ENCODE results near the gene COL23A1.
"Not testable (repeated sequence)": the region's sequence is repeated elsewhere in the genome, so short reads cannot be mapped to it uniquely, and the experiment has no call there.

Gene COL23A1

DNA sequence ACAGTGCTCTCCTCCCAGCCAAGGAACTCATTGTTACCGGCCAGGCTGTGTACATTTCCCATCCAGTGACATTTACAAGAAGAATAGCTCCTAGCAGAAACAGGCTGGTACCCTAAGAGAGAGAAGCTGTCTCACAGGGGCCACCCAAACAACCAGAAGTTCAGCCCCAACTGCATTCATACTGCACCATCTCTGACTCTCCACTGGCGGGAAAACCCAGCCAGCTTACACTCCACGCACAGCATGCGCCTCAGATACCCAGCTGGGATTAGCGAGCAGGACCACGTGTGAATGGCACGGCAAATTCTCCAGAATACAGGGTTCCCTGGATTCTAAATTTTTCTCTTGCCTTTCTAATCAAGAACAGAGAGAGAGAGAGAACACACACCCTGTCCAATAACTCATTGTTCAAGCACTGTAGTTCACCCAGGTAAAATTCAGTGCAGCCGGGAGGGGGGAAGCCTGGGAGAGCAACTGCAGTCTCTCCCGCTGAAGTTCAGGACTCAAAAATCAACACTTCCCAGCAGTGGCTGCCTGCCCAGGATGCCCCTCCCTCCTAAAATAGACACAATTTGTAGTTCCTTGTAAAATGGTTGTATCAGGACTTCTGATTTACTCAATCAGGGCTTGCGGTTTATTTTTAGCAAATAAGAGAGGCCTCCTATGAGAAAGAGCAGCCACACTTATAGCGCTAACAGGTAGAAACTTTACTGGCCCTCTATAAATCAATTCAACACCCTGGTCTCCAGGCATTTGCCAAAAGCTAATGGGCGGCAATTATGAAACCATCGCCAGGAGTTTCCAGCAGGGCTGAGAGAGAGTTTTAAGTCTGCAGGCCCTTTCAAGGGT is 2.2 kb downstream of the COL23A1 start:
- DNase-seq, result no peak

GRCh38 chr5:178586396-178586795 is 3.8 kb downstream of the COL23A1 start:
- DNase-seq, result no peak

GRCh38 chr5:178585421-178585820 is 4.8 kb downstream of the COL23A1 start:
- not testable (repeated sequence) for DNase-seq

DNA sequence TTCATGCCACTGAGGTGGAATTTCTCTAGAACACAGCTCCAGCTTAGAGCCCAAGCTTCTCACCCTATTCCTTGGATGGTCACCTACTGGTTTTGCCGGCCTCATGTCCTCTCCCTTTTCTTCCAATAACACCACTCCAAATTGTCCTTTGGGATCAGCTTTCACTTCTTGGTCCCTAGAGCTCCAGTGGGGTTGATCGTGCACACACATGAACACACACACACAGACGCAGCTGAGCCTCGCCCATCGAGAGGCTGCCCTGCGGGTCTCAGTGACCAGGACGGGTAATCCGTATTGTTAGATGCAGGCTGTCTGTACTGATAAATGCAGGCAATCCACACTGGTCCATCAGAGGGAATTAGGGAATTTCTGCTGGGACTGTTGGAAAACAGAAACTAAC is 6.9 kb downstream of the COL23A1 start:
- DNase-seq, result no peak

- DNase-seq, result no peak
Measured at GRCh38 chr5:178582291-178582690, 7.9 kb downstream of the COL23A1 start.

GRCh38 chr5:178581621-178582020 is 8.6 kb downstream of the COL23A1 start:
- DNase-seq, result no peak

GRCh38 chr5:178580271-178580955 is 9.8 kb downstream of the COL23A1 start:
- DNase-seq, result no peak

- no peak for DNase-seq
Measured at GRCh38 chr5:178577944-178578343, 12.2 kb downstream of the COL23A1 start.

DNA sequence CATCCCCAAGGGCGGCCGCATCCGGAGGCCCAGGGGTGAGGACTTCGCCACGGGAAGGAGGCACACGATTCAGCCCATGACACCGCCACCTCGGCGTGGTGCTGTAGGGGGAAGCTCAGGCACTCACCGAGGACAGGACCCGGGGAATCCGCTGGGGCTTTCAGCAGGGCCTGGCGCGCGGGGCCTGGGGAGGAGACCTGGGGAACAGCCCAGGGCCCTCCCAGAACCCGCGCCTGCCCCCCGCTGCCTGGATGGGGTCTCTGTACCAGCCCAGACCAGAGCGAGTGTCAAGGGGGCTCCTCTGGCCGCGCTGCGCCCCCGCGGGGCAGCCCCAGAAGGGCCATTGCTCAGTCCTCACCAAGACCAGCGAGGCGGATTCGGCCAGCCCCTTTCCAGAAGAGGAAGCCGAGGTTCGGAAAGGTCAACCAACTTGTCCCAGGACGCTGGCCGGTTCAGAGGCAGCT is 12.8 kb downstream of the COL23A1 start:
- no peak for DNase-seq

GRCh38 chr5:178576591-178577351 is 13.4 kb downstream of the COL23A1 start:
- no peak for DNase-seq

- DNase-seq, result no peak
Measured at GRCh38 chr5:178573216-178573615, 17.0 kb downstream of the COL23A1 start.

DNA sequence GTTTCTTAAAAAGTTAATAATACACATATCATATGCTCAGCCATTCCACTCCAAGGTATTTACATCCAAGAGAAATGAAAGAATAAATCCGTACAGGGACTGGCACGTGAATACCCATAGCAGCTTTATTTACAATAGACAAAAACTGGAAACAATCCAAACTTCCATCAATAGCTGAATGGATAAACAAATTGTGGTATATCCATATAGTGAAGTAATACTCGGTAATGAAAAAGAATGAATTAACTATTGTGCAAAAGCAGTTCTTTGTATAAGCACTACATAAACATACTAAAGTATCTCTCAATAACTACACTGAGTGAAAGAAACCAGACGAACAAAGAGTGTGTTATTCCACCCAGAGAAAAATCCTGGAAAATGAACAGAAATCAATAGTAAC is 17.6 kb downstream of the COL23A1 start:
- no peak for DNase-seq

DNA sequence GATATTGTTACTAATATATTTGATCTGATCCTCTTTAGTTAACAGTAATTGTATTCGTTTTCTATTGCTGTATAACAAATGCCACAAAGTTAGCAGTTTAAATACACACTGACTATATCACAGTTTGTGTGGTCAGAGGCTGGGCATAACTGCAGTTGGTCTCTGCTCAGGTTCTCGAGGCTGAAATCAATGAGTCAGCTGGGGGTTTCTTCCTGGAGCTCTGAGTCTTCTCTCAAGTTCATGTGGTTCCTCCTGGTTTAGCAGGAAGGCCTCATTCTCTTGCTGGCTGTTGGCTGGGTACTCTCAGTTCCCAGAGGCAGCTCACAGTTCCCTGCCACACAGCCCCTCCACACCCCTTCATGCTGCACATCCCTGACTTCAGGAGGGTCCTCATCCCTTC is 20.7 kb downstream of the COL23A1 start:
- DNase-seq, result no peak

DNA sequence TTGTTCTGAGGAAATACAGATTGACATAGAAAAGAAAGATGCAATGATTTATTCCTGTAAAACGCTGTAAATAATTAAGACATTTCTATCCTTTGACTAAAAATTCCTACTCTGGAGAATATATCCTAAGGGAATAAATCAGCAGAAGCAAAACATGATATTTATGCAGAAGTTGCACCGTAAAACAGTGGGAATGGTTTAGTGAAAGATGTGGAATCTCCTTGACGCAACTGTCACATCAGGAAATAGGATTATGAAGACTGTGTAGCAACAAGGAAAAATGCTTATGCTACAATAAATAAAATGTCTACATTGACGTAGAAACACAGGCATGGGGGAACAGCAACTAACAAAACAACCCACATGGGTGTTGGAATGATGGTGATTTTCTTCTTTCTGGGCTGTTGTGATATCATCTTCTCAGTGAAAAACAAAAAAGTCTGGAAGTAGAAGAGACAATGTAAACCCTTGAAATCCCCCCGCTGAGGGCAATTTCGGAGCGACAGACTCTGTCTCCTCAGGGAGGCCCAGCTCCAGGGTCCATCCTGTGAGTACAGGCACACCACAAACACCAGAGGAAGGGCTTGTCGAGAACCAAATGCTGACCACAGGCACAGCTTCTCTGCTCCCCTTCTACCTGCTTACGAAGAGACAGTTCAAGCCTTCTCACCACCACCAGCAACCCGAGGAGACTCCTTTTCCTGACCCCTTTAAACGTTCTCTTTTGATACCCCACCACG is 25.2 kb downstream of the COL23A1 start:
- no peak for DNase-seq

GRCh38 chr5:178564397-178564796 is 25.8 kb downstream of the COL23A1 start:
- DNase-seq, result no peak

- DNase-seq, result no peak
Measured at GRCh38 chr5:178563621-178564020, 26.6 kb downstream of the COL23A1 start.

DNA sequence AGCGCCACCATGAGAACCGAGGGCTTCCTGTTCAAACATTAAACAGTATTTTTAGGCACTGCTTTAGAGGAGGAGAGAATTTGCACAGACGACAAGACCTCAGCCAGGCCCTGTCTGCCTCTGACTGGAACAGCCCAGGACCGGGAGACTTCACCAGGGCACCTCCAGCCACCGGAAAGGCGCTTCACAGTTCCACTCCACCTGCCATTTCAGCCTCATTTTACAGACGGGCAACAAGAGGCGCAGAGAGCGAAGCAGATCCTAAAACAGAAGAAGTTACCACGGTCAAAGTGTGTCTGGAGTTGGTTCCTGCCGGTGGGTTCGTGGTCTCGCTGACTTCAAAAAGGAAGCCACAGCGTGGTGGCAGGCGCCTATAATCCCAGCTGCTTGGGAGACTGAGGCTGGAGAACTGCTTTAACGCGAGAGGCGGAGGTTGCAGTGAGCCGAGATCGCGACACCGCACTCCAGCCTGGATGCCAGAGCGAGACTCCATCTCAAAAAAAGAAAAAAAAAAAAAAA is 28.4 kb downstream of the COL23A1 start:
- no peak for DNase-seq

DNA sequence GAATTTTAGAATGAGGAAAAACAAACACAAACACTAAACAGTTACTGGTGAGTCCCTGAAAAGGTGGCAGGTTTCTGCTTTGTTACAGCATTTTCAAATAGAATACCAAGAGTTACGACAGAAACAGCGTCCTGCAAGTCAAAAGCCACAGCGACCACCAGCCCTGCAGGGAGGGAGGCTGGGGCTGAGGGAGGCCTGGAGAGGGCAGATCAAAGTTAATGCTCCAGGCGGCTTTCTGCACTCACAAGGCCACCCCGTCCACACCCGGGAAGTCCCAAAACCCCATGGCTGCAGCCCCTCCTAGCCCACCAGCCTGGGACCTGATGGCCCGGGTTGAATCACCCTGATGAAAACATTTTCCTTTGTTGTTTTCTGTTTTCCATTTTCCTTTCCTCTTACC is 29.3 kb downstream of the COL23A1 start:
- DNase-seq, result no peak

GRCh38 chr5:178557416-178557815 is 32.8 kb downstream of the COL23A1 start:
- DNase-seq, result no peak

DNA sequence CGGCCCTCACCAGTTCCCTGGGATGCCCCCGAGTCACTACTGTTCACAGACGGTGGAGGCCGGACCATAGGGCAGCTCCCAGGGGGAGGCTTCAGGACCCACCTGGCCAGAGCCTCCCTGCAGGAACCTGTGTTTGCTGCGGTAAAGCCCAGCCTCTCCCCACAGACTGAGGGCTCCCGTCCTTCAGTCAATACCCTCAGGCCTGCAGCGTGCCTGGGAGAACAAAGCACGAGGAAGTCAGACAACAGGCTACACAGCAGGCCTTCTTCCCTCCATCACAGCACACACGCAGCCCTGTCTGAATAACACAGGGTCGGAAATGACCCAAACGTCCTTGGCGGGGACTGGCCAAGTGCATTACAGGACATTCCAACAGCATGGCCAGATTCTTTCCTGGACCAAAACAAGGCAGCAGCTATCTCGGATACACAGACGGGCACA is 34.4 kb downstream of the COL23A1 start:
- DNase-seq, result no peak

DNA sequence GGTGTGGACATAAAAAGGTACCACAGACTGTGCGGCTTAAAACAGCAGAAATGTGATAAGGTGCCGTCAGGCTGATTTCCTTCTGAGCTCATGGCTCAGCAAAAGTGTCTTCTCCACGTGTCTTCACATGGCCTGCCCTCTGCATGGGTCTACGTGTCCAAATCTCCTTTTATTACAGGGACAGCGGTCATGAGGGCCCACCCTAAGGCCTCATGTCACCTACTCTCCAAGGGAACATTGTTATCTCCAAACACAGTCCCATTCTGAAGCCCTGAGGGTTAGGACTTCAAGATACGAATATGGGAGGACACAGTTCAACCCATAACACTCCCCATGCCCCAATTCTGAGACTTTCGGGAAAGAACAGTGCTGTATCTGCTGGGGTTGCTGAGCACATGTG is 35.2 kb downstream of the COL23A1 start:
- DNase-seq, result no peak

DNA sequence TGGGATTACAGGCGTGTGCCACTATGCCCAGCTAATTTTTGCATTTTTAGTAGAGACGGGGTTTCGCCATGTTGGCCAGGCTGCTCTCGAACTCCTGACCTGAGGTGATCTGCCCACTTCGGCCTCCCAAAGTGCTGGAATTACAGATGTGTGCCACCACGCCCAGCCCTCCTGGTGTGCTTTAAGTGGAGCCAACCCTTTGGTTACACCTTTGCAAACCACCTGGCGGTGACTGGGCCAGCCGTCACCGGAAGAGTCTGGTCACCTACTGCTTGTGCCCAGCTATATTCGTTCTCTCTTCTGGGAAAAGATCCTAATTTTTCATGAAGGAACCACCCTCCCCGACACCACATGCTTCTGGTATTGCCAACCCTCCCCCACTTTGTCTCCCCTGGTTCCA is 35.9 kb downstream of the COL23A1 start:
- no peak for DNase-seq

GRCh38 chr5:178553517-178553916 is 36.7 kb downstream of the COL23A1 start:
- DNase-seq, result no peak
